Esophagus squamous epithelium (tissue), 5 donors: ENCODE data around the gene CLK1. TPM values are rescaled to one million over a fixed set of nuclear protein-coding genes. Genes with fewer than 3 reads are reported as not detected.

ENCODE experiments used
- DNase-seq: peaks from one replicate; lab custom pipeline; 2025; lab: John Stamatoyannopoulos, UW
- H3K27ac ChIP-seq, 4 donors: fragments of 200-600 bp; sonication (generic); one replicate each; pipeline ENCODE4 v1.5.1; 2016 to 2019; ENCODE audit warnings: mild to moderate bottlenecking in 1 of 4
- H3K27me3 ChIP-seq, 4 donors: fragments of 200-600 bp; sonication (generic); 1 replicate in 3 of 4; 2 replicates in 1 of 4; pipeline versions ENCODE4 v1.5.1 to v1.6.0; 2017 to 2021; ENCODE audit warnings: antibody characterized with exemption in 1 of 4
- H3K36me3 ChIP-seq, 3 donors: fragments of 200-600 bp; sonication (generic); one replicate each; pipeline ENCODE4 v1.5.1; 2016 to 2019
- H3K4me1 ChIP-seq, 3 donors: fragments of 200-600 bp; sonication (generic); one replicate each; pipeline ENCODE4 v1.5.1; 2017 to 2019
- H3K4me3 ChIP-seq, 4 donors: fragments of 200-600 bp; sonication (generic); 1 replicate in 3 of 4; 2 replicates in 1 of 4; pipeline ENCODE4 v1.5.1; 2016 to 2019; ENCODE audit warnings: mild to moderate bottlenecking in 2 of 4, moderate library complexity in 1 of 4
- H3K9me3 ChIP-seq, 3 donors: fragments of 200-600 bp; sonication (generic); one replicate each; pipeline ENCODE4 v1.5.1; 2016 to 2019
- POLR2A ChIP-seq, 4 donors: fragments of 450-650 bp; IDR thresholded peaks; one replicate each; pipeline ENCODE4 v1.6.1; 2017; ENCODE audit warnings: antibody characterized with exemption in 4 of 4, mild to moderate bottlenecking in 4 of 4, moderate library complexity in 3 of 4
- WGBS, 2 donors: methylation state at CpG; one replicate each; pipeline ENCODE4 v1.1.5; 2018; 5-methylcytosine and 5-hydroxymethylcytosine counted together
- intact Hi-C: fragments of 100-400 bp; cut with DNase I; formaldehyde crosslinking; loops from one replicate; pipeline ENCODE4 v1.15.0; 2022
- total RNA-seq, 4 donors: library from RNA; depleted of rRNA; stranded (reverse); fragments of >200 nt; gene quantifications; one replicate each; pipeline ENCODE4 v1.1.0, GENCODE V29; 2016
- TF ChIP-seq, protein P1 (sequence below), 6 experiments: fragments of 450-650 bp in 4 of 6; fragments of 200-600 bp in 2 of 6; sonication (generic) in 2 of 6; IDR thresholded peaks; one replicate each; pipeline ENCODE4 v1.5.1; 2016 to 2019; ENCODE audit warnings: antibody characterized with exemption in 6 of 6, mild to moderate bottlenecking in 4 of 6, moderate library complexity in 4 of 6
- donor health status: DM: yes; HTN: yes; CAD: no.

CLK1 gene
- total RNA-seq, 4 donors from 2014 or later, result 59.4 to 161 (median 74.7) TPM

DNA sequence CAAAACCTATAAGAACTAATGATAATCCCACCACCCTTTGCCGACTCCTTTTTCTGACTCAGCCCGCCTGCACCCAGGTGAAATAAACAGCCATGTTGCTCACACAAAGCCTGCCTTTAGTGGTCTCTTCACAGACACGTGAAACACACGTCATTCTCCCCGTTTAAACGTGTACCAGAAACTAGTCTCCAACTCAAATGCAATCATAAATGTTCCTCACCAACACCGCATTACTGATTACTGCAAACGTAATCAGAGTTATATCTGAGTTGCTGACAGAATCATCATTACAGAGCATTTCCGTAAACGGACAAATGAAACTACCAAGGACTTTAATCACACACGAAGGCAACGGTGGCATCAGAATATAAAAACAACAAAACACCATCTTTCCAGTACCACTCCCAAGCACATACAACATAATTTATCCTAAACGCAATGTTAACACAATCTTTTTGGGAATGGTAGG is 1.9 kb downstream of the CLK1 start:
- Histone ChIP-seq H3K9me3 (no peaks in the 10 kb centered on the region), H3K36me3 (peaks cover 15 to 39% (median 27%) of the 10 kb centered on the region in 3 donors), H3K27me3 (no peaks in the 10 kb centered on the region), H3K4me1 (peaks cover 17 to 75% (median 27%) of the 10 kb centered on the region in 3 donors), H3K4me3 (peak overlapping the region; percentile 81 to 100 (median 94)), H3K27ac (peak overlapping the region; percentile 99 to 100 (median 100))
- no peak for DNase-seq
- TF ChIP-seq POLR2A (IDR thresholded peaks at IDR 0.05), result peak in 1 of 4 donors; percentile 61
- TF ChIP-seq, protein P1, sequence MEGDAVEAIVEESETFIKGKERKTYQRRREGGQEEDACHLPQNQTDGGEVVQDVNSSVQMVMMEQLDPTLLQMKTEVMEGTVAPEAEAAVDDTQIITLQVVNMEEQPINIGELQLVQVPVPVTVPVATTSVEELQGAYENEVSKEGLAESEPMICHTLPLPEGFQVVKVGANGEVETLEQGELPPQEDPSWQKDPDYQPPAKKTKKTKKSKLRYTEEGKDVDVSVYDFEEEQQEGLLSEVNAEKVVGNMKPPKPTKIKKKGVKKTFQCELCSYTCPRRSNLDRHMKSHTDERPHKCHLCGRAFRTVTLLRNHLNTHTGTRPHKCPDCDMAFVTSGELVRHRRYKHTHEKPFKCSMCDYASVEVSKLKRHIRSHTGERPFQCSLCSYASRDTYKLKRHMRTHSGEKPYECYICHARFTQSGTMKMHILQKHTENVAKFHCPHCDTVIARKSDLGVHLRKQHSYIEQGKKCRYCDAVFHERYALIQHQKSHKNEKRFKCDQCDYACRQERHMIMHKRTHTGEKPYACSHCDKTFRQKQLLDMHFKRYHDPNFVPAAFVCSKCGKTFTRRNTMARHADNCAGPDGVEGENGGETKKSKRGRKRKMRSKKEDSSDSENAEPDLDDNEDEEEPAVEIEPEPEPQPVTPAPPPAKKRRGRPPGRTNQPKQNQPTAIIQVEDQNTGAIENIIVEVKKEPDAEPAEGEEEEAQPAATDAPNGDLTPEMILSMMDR (IDR thresholded peaks at IDR 0.05), result no peak
- intact Hi-C loops, result loop anchor here (5.0 kb wide), 1 partner anchor 50 kb away; the partner anchor contains the start of gene BZW1
- WGBS, 2 donors, result 0% methylated on average over 13 of the region's 13 CpGs

DNA sequence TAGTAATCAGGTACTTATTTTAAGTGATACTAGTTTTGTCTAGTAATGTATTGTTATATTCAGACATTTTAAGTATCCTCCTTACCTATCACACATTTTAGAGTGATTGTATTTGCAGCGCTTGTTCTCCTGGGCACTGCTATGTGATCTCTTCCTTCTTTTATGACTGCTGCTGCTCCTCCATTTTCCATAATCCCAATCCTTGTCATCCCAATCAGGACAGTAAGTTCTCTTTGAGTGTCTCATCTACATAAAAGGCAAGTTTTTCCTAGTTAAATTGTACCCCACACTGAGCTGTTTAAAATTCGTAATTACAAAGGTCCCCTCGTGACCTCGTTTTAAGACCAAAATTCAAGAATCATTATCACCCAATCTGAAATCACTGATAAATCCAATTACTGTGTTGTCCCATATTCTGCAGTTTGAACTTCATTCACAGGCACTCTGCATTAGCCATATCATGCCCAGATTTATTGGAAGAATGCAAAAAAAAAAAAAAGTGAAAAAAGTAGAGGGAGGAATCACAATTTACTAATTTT is 2.8 kb downstream of the CLK1 start:
- Histone ChIP-seq H3K36me3 (peaks cover 24 to 47% (median 27%) of the 10 kb centered on the region in 3 donors), H3K4me3 (peak overlapping the region; percentile 81 to 100 (median 94)), H3K27me3 (no peaks in the 10 kb centered on the region), H3K9me3 (no peaks in the 10 kb centered on the region), H3K27ac (peak overlapping the region; percentile 99 to 100 (median 100)), H3K4me1 (peaks cover 17 to 75% (median 27%) of the 10 kb centered on the region in 3 donors)
- intact Hi-C loops, result loop anchor here (5.0 kb wide), 1 partner anchor 49 kb away; the partner anchor contains the start of gene BZW1
- no peak for TF ChIP-seq POLR2A (IDR thresholded peaks at IDR 0.05)
- TF ChIP-seq, protein P1 (IDR thresholded peaks at IDR 0.05), result no peak
- 3 to 5% methylated on average over 4 of the region's 4 CpGs for WGBS, 2 donors
- DNase-seq, result no peak

DNA sequence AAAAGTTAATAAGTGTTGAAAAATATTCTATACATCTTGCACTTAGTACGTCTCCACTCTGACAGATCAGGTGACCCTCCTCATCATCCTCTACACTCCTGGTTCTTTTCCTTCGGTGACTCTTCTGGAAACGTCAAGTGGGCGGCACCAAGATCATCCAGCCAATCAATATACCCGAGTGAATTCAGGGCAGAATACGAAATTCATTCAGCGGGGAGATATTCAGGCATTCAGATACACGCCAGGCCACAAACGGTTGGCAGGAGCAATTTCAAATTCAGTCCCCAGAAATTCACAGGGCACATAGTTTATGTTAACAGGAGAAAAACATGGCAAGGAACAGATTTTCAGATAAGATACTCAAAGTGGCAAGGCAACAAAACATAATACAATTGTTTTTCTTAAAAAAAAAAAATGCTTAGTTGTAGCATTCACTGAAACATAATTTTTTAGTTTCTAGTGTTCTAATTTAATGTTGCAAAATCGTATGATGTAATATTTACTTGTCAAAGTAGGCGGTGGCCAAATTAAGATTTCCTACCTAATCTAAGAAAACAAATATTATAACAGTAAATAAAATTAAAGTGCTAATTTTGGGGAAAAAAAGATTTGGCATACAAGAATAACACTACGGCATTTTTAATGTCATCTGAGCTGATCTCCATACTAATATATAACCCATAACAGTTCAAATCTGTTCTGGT is 4.2 kb downstream of the CLK1 start:
- H3K4me1 ChIP-seq, result peaks cover 17 to 74% (median 21%) of the 10 kb centered on the region in 3 donors

GRCh38 chr2:200856806-200857205 is 7.7 kb downstream of the CLK1 start:
- DNase-seq, result no peak
- no peaks in the 10 kb centered on the region for H3K9me3 ChIP-seq
- no peak overlapping the region for H3K4me3 ChIP-seq
- H3K36me3 ChIP-seq, result peaks cover 71 to 96% (median 73%) of the 10 kb centered on the region in 3 donors
- intact Hi-C loops, result no loop called here
- TF ChIP-seq POLR2A (IDR thresholded peaks at IDR 0.05), result no peak
- TF ChIP-seq, protein P1 (IDR thresholded peaks at IDR 0.05), result no peak
- WGBS, 2 donors, result 73 to 94% methylated on average over 8 of the region's 8 CpGs
- no peaks in the 10 kb centered on the region for H3K27me3 ChIP-seq
- H3K4me1 ChIP-seq, result peaks cover 12 to 70% (median 17%) of the 10 kb centered on the region in 3 donors
- H3K27ac ChIP-seq, result no peak overlapping the region

More for the DNA sequence above, 4.2 kb downstream of the CLK1 start:
- Histone ChIP-seq H3K27me3 (no peaks in the 10 kb centered on the region), H3K9me3 (no peaks in the 10 kb centered on the region), H3K4me3 (peak overlapping the region in 3 of 4 donors; percentile 81 to 97 (median 91)), H3K36me3 (peaks cover 38 to 62% (median 41%) of the 10 kb centered on the region in 3 donors), H3K27ac (peak overlapping the region in 3 of 4 donors; percentile 24 to 100 (median 99))
- no peak for DNase-seq
- intact Hi-C loops, result loop anchor here (5.0 kb wide), 1 partner anchor 48 kb away; the partner anchor contains the start of gene BZW1
- WGBS, 2 donors, result 26 to 37% methylated on average over 11 to 12 of the region's 12 CpGs
- no peak for TF ChIP-seq POLR2A (IDR thresholded peaks at IDR 0.05)
- TF ChIP-seq, protein P1 (IDR thresholded peaks at IDR 0.05), result no peak
